Mesodermal cell (in vitro differentiated cells): ENCODE results near the gene TPPP2. TPM values are rescaled to one million over a fixed set of nuclear protein-coding genes. Genes with fewer than 3 reads are reported as not detected.
"Not testable (repeated sequence)": the region's sequence is repeated elsewhere in the genome, so short reads cannot be mapped to it uniquely, and the experiment has no call there.

Experiments used
- H3K27ac ChIP-seq: 2 replicates; pipeline ENCODE4 v1.7.0; 2013; ENCODE audit warnings: mild to moderate bottlenecking, low read depth, low read length, moderate library complexity; ENCODE audit not compliant: severe bottlenecking
- H3K36me3 ChIP-seq: 2 replicates; pipeline ENCODE4 v1.7.1; 2013; ENCODE audit warnings: mild to moderate bottlenecking, low read length, moderate library complexity; ENCODE audit not compliant: control insufficient read depth, insufficient read depth
- H3K4me1 ChIP-seq: one replicate; pipeline ENCODE4 v1.7.1; 2013; ENCODE audit warnings: mild to moderate bottlenecking, low read length; ENCODE audit not compliant: insufficient read depth, control insufficient read depth, poor library complexity, severe bottlenecking
- H3K4me3 ChIP-seq: 2 replicates; pipeline ENCODE4 v1.7.0; 2013; ENCODE audit warnings: low read length, control low read depth, mild to moderate bottlenecking; ENCODE audit not compliant: insufficient read depth, poor library complexity, severe bottlenecking; ENCODE audit errors: extremely low read depth
- H3K9me3 ChIP-seq: 2 replicates; pipeline ENCODE4 v1.7.1; 2013; ENCODE audit warnings: mild to moderate bottlenecking, low read length, moderate library complexity; ENCODE audit not compliant: control insufficient read depth
- WGBS, 2 experiments: methylation state at CpG; one replicate each; pipeline ENCODE4 v1.1.5; 2013; ENCODE audit warnings: missing lambda C conversion rate in 2 of 2; ENCODE audit not compliant: insufficient coverage in 2 of 2; 5-methylcytosine and 5-hydroxymethylcytosine counted together
- polyA plus RNA-seq, 2 experiments: library from polyadenylated mRNA; stranded (reverse); fragments of 50-300 nt; gene quantifications; one replicate each; pipeline ENCODE4 v1.2.3, GENCODE V29; 2013

TPPP2 gene
- polyA plus RNA-seq (2013, experiment 1 of 2), result not detected
- polyA plus RNA-seq (2013, experiment 2 of 2), result not detected

DNA sequence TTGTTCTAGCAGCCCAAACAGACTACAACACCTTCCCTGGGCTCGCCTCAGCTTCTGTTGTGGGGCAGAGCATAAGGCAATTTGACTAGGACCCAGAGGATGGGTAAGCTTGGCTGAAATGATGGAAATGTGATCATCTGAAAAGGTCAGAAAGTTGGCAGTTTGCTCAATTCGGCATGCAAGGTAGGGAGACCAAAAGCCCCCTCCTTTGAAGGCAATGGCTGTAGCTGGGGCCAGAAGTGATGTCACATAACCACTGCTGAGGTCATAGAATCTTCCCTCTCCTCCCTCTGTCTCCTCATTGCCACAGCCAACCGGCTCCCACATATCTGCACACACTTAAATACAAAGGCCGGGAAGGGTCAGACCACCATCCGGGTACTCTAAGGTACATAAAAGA, at the start of gene TPPP2:
Gene TPPP2, plus strand, starts transcription at position 301 of the 400 bp plus-strand sequence. CDS start 365 bp downstream, outside the sequence.
- Histone ChIP-seq H3K9me3 (no peaks in the 10 kb centered on the region), H3K4me1 (peaks cover 14% of the 10 kb centered on the region), H3K4me3 (no peak within 1 kb of the TSS), H3K36me3 (no peaks in the 10 kb centered on the region), H3K27ac (no peak within 1 kb of the TSS)
- WGBS, 2 experiments, result 86 to 95% methylated on average over 3 of the region's 5 CpGs

DNA sequence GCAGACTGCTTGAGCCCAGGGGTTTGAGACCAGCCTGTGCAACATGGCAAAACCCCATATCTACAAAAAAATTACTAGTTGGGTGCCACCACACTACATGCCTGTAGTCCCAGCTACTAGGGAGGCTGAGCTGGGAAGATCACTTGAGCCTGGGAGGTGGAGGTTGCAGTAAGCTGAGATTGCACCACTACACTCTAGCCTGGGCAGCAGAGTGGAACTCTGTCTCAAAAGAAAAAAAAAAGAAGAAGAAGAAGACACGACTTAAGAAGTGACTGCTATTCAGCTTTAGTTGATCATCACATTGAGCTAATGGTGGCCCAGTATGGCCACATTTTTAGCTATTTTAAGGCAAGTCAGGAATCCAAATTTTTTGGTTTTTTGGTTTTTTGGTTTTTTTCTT, 49.1 kb upstream of the TPPP2 start:
- H3K36me3 ChIP-seq, result no peaks in the 10 kb centered on the region
- 83 to 89% methylated on average over 1 of the region's 1 CpG for WGBS, 2 experiments
- no peaks in the 10 kb centered on the region for H3K9me3 ChIP-seq
- peaks cover 5% of the 10 kb centered on the region for H3K4me1 ChIP-seq
- no peak overlapping the region for H3K27ac ChIP-seq
- no peak overlapping the region for H3K4me3 ChIP-seq

DNA sequence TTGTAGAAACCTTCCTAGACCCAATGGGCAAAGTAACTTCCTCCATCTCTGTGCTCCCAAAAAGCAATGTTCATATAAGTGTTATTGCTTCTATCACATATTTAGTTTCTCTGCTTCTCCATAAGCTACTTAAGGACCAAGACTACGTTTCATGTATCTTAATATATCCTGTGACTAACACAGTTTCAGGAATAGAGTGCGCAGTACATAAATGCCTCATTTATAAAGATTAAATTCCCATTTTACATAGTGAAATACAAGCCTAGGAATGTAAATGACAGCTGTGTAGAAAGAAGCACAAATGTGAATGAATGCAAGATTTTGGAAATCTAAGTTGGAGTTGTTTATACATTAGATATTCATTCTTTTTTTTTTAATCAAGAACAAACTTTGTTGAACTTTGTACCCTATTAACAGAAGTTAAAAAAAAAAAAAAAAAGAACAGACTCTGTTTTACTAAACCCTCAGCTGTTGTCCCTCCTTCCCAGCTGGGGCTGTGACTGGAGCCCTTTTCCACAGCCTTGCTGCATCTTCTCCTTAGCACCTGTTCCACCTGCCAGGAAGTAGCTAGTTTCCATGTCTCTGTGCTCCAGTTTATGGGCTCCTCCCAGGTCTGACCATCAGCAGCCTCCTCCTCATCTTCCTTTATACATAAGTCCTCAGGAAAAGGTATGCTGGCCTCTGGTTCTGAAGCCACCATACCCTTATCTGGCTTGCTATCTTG, 47.2 kb upstream of the TPPP2 start:
- H3K36me3 ChIP-seq, result no peaks in the 10 kb centered on the region
- peaks cover 14% of the 10 kb centered on the region for H3K4me1 ChIP-seq
- no peak overlapping the region for H3K4me3 ChIP-seq
- H3K27ac ChIP-seq, result no peak overlapping the region
- 67% methylated on average over 1 of the region's 2 CpGs; no CpG with 5 or more reads in 1 of the 2 experiments for WGBS, 2 experiments
- no peaks in the 10 kb centered on the region for H3K9me3 ChIP-seq

DNA sequence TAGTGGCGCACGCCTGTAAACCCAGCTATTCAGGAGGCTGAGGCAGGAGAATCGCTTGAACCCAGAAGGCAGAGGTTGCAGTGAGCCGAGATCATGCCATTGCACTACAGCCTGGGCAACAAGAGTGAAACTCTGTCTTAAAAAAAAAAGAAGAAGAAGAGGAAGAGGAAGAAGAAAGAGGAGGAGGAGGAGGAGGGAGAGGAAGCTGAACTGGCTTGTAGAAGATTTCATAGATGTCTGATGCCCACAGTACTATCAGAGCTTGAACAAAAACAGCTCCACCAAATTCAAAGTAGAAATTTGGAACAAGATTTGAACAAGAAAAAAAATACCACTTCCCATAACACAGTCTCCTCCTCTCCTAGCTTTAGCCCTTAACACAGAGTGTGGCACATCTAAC, 44.4 kb upstream of the TPPP2 start:
- H3K9me3 ChIP-seq, H3K36me3 ChIP-seq, H3K27ac ChIP-seq, H3K4me3 ChIP-seq: not testable (repeated sequence)
- H3K4me1 ChIP-seq, result peaks cover 18% of the 10 kb centered on the region
- WGBS, 2 experiments, result 100% methylated on average over 4 of the region's 4 CpGs; no CpG with 5 or more reads in 1 of the 2 experiments

DNA sequence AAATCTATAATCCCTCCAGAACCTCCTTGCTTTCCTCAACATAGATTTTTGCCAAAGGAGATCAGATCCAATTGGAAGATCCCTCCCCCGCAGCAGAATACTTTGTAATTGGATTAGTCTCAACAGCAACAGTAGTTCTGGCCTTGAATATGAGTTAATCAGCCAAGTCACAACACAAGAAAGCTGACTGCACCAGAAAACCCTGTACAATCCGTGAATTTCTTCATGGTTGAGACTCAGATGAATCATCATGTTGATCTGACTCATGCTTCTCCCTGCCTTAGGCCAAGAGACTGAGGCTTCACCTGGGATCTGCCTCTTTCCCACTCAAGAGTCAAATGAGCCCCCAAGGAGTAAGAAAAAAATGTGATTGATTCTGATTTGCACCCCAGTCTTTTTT, 43.2 kb upstream of the TPPP2 start:
- H3K9me3 ChIP-seq, result no peaks in the 10 kb centered on the region
- no peak overlapping the region for H3K4me3 ChIP-seq
- peaks cover 4% of the 10 kb centered on the region for H3K36me3 ChIP-seq
- no peak overlapping the region for H3K27ac ChIP-seq
- H3K4me1 ChIP-seq, result peaks cover 18% of the 10 kb centered on the region
- WGBS, 2 experiments, result 63 to 75% methylated on average over 2 of the region's 2 CpGs

DNA sequence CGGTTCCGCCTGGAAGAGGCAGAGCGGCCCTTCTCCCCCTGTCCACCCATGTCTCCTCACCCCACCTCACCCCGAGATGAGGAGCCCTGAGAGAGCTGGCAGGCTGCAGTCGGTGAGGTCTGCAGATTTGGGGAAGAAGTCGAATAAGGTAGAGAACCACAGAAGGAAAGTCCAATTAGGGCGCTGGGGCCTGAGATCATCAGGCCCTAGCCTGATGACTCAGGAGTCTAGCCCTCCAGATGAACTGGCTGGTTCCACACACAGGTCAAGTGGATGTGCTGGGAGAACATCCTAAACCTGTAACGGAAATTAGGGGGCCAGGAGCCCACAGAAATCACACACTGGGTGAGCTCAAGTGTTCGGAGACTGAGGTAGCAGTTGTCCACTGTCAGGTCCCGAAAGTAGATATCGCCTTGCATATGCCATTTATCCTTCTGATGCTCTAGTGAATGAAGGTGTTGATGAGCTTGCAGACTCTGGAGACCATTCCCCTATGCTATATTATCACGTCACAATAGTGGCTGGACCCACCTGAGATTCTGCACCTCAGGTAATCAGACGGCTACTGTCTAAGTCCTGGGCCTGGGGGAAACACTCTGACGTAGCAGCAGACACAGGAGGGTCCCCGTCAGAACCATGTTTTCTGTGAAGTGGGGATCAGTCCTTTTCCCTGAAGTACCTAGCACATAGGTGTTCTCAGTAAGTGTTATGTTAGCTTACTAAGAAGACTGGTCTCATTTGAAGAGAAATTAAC, 41.1 kb upstream of the TPPP2 start:
- peak overlapping the region; percentile 25 for H3K4me3 ChIP-seq
- WGBS, 2 experiments, result 93 to 95% methylated on average over 9 to 12 of the region's 15 CpGs
- H3K27ac ChIP-seq, result peak overlapping the region; percentile 33
- peaks cover 23% of the 10 kb centered on the region for H3K36me3 ChIP-seq
- H3K9me3 ChIP-seq, result no peaks in the 10 kb centered on the region
- peaks cover 18% of the 10 kb centered on the region for H3K4me1 ChIP-seq

DNA sequence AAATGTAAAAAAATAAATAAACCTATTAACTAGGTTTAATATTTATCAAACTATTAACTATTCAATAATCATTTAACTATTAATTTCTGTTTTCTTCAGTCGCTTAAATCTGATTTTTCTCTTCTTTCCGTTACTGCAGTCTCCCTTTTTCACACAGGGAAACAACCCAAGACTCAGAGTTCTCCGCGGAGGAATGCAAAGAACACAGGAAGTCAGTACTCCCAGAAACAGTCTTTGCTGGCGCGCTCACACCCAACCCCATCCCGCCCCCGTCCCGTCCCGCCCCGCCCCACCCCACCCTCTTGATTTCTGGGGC, 40.6 kb upstream of the TPPP2 start:
- no peaks in the 10 kb centered on the region for H3K9me3 ChIP-seq
- H3K36me3 ChIP-seq, result peaks cover 28% of the 10 kb centered on the region
- 0% methylated on average over 2 to 4 of the region's 11 CpGs for WGBS, 2 experiments
- H3K4me3 ChIP-seq, result peak overlapping the region; percentile 67
- peaks cover 18% of the 10 kb centered on the region for H3K4me1 ChIP-seq
- no peak overlapping the region for H3K27ac ChIP-seq

DNA sequence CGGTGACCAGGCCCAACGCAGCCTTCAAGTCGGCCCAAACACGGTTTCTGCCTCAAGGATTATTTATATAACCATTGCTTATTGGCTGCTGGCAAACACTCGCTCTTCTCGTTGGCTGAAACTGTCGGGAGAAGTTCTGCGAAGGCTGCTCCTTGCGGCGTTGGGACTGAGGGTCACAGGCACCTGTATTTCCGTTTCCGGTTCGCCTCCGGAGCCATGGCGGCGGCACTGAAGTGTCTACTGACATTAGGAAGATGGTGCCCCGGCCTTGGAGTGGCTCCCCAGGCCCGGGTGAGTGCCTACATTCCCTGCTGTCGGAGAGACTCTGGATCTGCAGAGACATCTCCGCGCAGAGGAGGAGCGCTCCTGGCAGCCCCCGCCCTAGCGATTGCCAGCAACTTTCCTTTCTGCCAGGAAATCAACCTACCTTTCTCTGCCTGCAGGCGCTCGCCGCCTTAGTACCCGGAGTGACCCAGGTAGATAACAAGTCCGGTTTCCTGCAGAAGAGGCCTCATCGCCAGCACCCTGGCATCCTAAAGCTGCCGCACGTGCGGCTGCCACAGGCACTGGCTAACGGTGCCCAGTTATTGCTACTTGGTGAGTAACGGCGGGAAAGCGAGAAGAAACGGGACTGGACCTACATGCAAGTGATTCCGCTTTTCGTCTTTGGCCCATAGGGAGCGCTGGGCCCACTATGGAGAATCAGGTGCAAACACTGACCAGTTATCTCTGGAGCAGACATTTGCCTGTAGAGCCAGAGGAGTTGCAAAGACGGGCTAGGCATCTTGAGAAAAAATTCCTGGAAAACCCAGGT, 40.0 kb upstream of the TPPP2 start, which contains the start of gene METTL17:
Gene METTL17, plus strand, starts transcription at position 194 of the 814 bp plus-strand sequence. Its CDS starts 23 bp downstream, at position 217.
- Histone ChIP-seq H3K27ac (peak within 1 kb of the TSS; percentile 55), H3K4me1 (peaks cover 18% of the 10 kb centered on the region), H3K9me3 (no peaks in the 10 kb centered on the region), H3K4me3 (peak within 1 kb of the TSS; percentile 67), H3K36me3 (peaks cover 34% of the 10 kb centered on the region)
- 0% methylated on average over 40 to 41 of the region's 42 CpGs for WGBS, 2 experiments

DNA sequence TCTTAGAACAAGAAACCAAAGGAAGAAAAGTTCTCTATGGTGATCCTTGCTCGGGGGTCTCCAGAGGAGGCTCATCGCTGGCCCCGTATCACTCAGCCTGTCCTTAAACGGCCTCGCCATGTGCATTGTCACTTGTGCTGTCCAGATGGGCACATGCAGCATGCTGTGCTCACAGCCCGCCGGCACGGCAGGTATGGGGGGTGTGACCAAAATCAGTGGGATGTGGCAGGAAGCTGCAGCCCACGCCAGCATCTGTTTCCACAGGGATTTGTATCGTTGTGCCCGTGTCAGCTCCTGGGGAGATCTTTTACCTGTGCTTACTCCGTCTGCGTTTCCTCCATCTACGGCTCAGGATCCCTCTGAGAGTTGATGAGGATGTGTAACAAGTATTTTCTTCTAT, 33.5 kb upstream of the TPPP2 start:
- WGBS, 2 experiments, result 95 to 98% methylated on average over 12 to 14 of the region's 14 CpGs
- Histone ChIP-seq H3K27ac (no peak overlapping the region), H3K9me3 (no peaks in the 10 kb centered on the region), H3K36me3 (peaks cover 56% of the 10 kb centered on the region), H3K4me1 (peaks cover 22% of the 10 kb centered on the region), H3K4me3 (no peak overlapping the region)

DNA sequence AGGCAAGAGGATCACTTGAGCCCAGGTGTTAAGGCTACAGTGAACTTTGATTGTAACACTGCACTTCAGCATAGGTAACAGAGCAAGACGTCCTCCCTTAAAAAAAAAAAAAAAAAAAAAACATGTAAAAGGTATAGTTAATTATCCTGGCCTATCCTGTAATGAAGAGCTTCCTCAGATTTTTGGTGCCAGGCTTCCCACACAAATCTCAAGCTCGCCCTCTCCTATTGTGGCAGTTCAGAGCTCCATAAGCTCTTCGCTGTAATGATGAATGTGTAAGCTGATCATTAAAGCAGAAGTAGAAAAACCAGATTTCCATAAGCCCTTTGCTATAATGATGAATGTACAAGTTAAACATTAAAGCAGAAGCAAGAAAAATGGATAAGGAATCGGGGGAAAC, 32.9 kb upstream of the TPPP2 start:
- H3K4me1 ChIP-seq, result peaks cover 22% of the 10 kb centered on the region
- WGBS, 2 experiments, result no CpG with 5 or more reads among the region's 4 CpGs
- H3K4me3 ChIP-seq, result no peak overlapping the region
- no peak overlapping the region for H3K27ac ChIP-seq
- H3K36me3 ChIP-seq, result peaks cover 50% of the 10 kb centered on the region
- H3K9me3 ChIP-seq, result no peaks in the 10 kb centered on the region
